ENCODE data around the gene ADORA2B. TPM values are rescaled to one million over a fixed set of nuclear protein-coding genes. Genes with fewer than 3 reads are reported as not detected.

ADORA2B gene
- total and polyA plus RNA-seq, 2 of the 8 experiments (the other 6 are each of a cell fraction or from before 2014, with no cell fraction given): 2.6 to 8.2 TPM

GRCh38 chr17:15966183-15966878 lies 21.4 kb downstream of the ADORA2B start (continued):
- TF ChIP-seq CBX8 (IDR thresholded peaks at IDR 0.05; ENCODE audit: borderline replicate concordance, low read depth, low read length) (no peak), SIX5 (IDR thresholded peaks at IDR 0.05; ENCODE audit: low read depth, low read length) (no peak), RBBP5 (IDR thresholded peaks at IDR 0.05; ENCODE audit: borderline replicate concordance, low read depth, low read length) (no peak), SAP30 (IDR thresholded peaks at IDR 0.05; ENCODE audit: insufficient read depth, insufficient replicate concordance, low read length) (no peak), MAX (IDR thresholded peaks at IDR 0.05) (no peak), NRF1 (IDR thresholded peaks at IDR 0.05; ENCODE audit: low read depth, low read length) (no peak), NANOG (IDR thresholded peaks at IDR 0.05; ENCODE audit: insufficient read depth, low read depth, low read length, poor library complexity, severe bottlenecking) (no peak), EZH2 (IDR thresholded peaks at IDR 0.05; ENCODE audit: low read depth, low read length, severe bottlenecking) (no peak), CTCF (IDR thresholded peaks at IDR 0.05; ENCODE audit: control extremely low read depth in 1 of 3, insufficient read depth in 1 of 3, low read depth in 1 of 3, low read length in 3 of 3) (no peak), CEBPB (IDR thresholded peaks at IDR 0.05; ENCODE audit: low read depth, low read length) (peak; percentile 67), CTBP2 (IDR thresholded peaks at IDR 0.05; ENCODE audit: borderline replicate concordance, insufficient read depth, insufficient read length, low read length) (no peak), SIN3A (conservative IDR thresholded peaks at IDR 0.05 in 1 of 2, IDR thresholded peaks at IDR 0.05 in 1 of 2; ENCODE audit: low read depth in 1 of 2, low read length in 2 of 2) (peak in 1 of 2 experiments; percentile 27; a peak in 1 of 4 replicates), GTF2F1 (IDR thresholded peaks at IDR 0.05; ENCODE audit: borderline replicate concordance, low read depth, low read length) (no peak), EGR1 (IDR thresholded peaks at IDR 0.05; ENCODE audit: borderline replicate concordance, low read depth, low read length) (no peak), BACH1 (IDR thresholded peaks at IDR 0.05; ENCODE audit: low read length) (no peak; the same call in 1 of the 2 replicates), GABPA (IDR thresholded peaks at IDR 0.05; ENCODE audit: borderline replicate concordance, insufficient read depth, low read length) (0 out of 2 replicates have a peak, but pooled peaks have one; percentile 5), RFX5 (IDR thresholded peaks at IDR 0.05; ENCODE audit: borderline replicate concordance, low read depth, low read length) (no peak), YY1 (IDR thresholded peaks at IDR 0.05; ENCODE audit: low read depth, low read length) (no peak), KDM4A (IDR thresholded peaks at IDR 0.05; ENCODE audit: low read depth, low read length, severe bottlenecking) (peak; percentile 1), SP4 (IDR thresholded peaks at IDR 0.05; ENCODE audit: low read length) (no peak), TCF12 (IDR thresholded peaks at IDR 0.05; ENCODE audit: low read depth, low read length) (no peak)
